HEK293 (cell line): ENCODE results near the gene GPER1.
"Not testable (repeated sequence)": the region's sequence is repeated elsewhere in the genome, so short reads cannot be mapped to it uniquely, and the experiment has no call there.

Experiments used
- CTCF ChIA-PET: fragments of 350-600 bp; formaldehyde crosslinking; extraction: SDS; loops from one replicate; lab custom pipeline; 2021; ENCODE audit warnings: antibody characterized with exemption; lab: Yijun Ruan, JAX
- POLR2A ChIA-PET: fragments of 300-600 bp; formaldehyde crosslinking; extraction: SDS; loops from one replicate; lab custom pipeline; 2020; ENCODE audit warnings: antibody characterized with exemption, inconsistent platforms; lab: Yijun Ruan, JAX
- H3K27ac ChIP-seq: fragments of 200-500 bp; sonication (Bioruptor generic); 2 replicates; pipeline ENCODE4 v1.5.1; 2014; ENCODE audit warnings: low read depth, low read length, control low read depth, inconsistent platforms; ENCODE audit errors: extremely low read depth
- H3K36me3 ChIP-seq, 2 experiments: fragments of 200-500 bp in 1 of 2; sonication (Bioruptor generic) in 1 of 2; 1 replicate in 1 of 2; 2 replicates in 1 of 2; pipeline ENCODE4 v1.5.1; 2014 to 2017; ENCODE audit warnings: inconsistent platforms in 2 of 2, low read length in 2 of 2; ENCODE audit not compliant: control insufficient read depth in 2 of 2, insufficient read depth in 1 of 2
- H3K4me1 ChIP-seq: fragments of 200-500 bp; sonication (Bioruptor generic); 2 replicates; pipeline ENCODE4 v1.5.1; 2014; ENCODE audit warnings: mild to moderate bottlenecking, low read length, inconsistent platforms; ENCODE audit not compliant: control insufficient read depth, insufficient read depth
- H3K4me3 ChIP-seq: 2 replicates; pipeline ENCODE4 v1.5.1; 2011; ENCODE audit warnings: low read depth, mild to moderate bottlenecking, control low read depth, low read length, moderate library complexity
- H3K9me3 ChIP-seq: fragments of 200-500 bp; sonication (Bioruptor generic); 2 replicates; pipeline ENCODE4 v1.5.1; 2014; ENCODE audit warnings: low read depth, low read length, inconsistent platforms; ENCODE audit not compliant: control insufficient read depth, insufficient read depth
- ATF2 ChIP-seq: fragments of 450-650 bp; formaldehyde crosslinking; IDR thresholded peaks from 2 replicates; pipeline ENCODE4 v1.5.1; 2016; ENCODE audit warnings: missing biosample characterization, missing genetic modification characterization, low read depth
- EGR2 ChIP-seq: fragments of 450-650 bp; formaldehyde crosslinking; IDR thresholded peaks from 2 replicates; pipeline ENCODE4 v1.5.1; 2016; ENCODE audit warnings: low read depth, missing biosample characterization, missing genetic modification characterization
- PRDM10 ChIP-seq: fragments of 450-650 bp; formaldehyde crosslinking; IDR thresholded peaks from 2 replicates; pipeline ENCODE4 v1.5.1; 2016; ENCODE audit warnings: missing biosample characterization, missing genetic modification characterization
- SCRT2 ChIP-seq: fragments of 450-650 bp; formaldehyde crosslinking; IDR thresholded peaks from 2 replicates; pipeline ENCODE4 v1.5.1; 2016; ENCODE audit warnings: missing biosample characterization, missing genetic modification characterization
- YY2 ChIP-seq: fragments of 450-650 bp; formaldehyde crosslinking; IDR thresholded peaks from 2 replicates; pipeline ENCODE4 v1.5.1; 2016; ENCODE audit warnings: missing biosample characterization, missing genetic modification characterization
- ZFHX2 ChIP-seq: fragments of 450-650 bp; formaldehyde crosslinking; conservative IDR thresholded peaks from 2 replicates; pipeline ENCODE4 v1.5.1; 2016; ENCODE audit warnings: missing biosample characterization, missing genetic modification characterization
- ZNF184 ChIP-seq: fragments of 450-650 bp; IDR thresholded peaks from 2 replicates; pipeline ENCODE4 v1.5.1; 2018; ENCODE audit warnings: missing biosample characterization, mild to moderate bottlenecking, missing genetic modification characterization
- ZNF362 ChIP-seq: fragments of 450-650 bp; formaldehyde crosslinking; IDR thresholded peaks from 2 replicates; pipeline ENCODE4 v1.5.1; 2016; ENCODE audit warnings: missing biosample characterization, missing genetic modification characterization
- ZNF416 ChIP-seq: fragments of 450-650 bp; formaldehyde crosslinking; IDR thresholded peaks from 2 replicates; pipeline ENCODE4 v1.5.1; 2016; ENCODE audit warnings: missing biosample characterization, missing genetic modification characterization
- ZNF629 ChIP-seq: fragments of 450-650 bp; formaldehyde crosslinking; IDR thresholded peaks from 2 replicates; pipeline ENCODE4 v1.5.1; 2017; ENCODE audit warnings: missing biosample characterization, missing genetic modification characterization
- ZNF704 ChIP-seq: fragments of 450-650 bp; formaldehyde crosslinking; IDR thresholded peaks from 2 replicates; pipeline ENCODE4 v1.5.1; 2016; ENCODE audit warnings: missing biosample characterization, missing genetic modification characterization

GPER1 gene

GRCh38 chr7:1114505-1114904 lies 26.6 kb downstream of the GPER1 start (continued):
- no peak for TF ChIP-seq PRDM10 (tag by site-specific recombination)
- no peak for TF ChIP-seq ZNF184 (tag by site-specific recombination)
- no peak for TF ChIP-seq ZNF362 (tag by site-specific recombination)
- no peak for TF ChIP-seq ZNF416
- no peak for TF ChIP-seq SCRT2 (tag by site-specific recombination)
- no peak for TF ChIP-seq ZNF704 (tag by site-specific recombination)
- TF ChIP-seq, all 188 proteins: peak for 0

- H3K4me1 ChIP-seq = not testable (repeated sequence)
- TF ChIP-seq ZFHX2 (tag by site-specific recombination) (peak; percentile 74), ZNF629 (tag by site-specific recombination) (0 out of 2 replicates have a peak, but pooled peaks have one; percentile 54), ATF2 (tag by site-specific recombination) (peak; percentile 71), YY2 (tag by site-specific recombination) (peak; percentile 56), EGR2 (peak; percentile 71)
These were observed 27.5 kb downstream of the GPER1 start for GRCh38 chr7:1115171-1116045.

GRCh38 chr7:1116383-1117008 lies 28.6 kb downstream of the GPER1 start:
- H3K36me3 ChIP-seq, H3K9me3 ChIP-seq, CTCF ChIA-PET, POLR2A ChIA-PET, H3K27ac ChIP-seq, H3K4me1 ChIP-seq, H3K4me3 ChIP-seq: not testable (repeated sequence)
- TF ChIP-seq ATF2 (tag by site-specific recombination) = peak; percentile 61; the same call in 1 of the 2 replicates

More at GRCh38 chr7:1115171-1116045, 27.5 kb downstream of the GPER1 start:
- POLR2A ChIA-PET = interaction anchor here (0.5 to 1.1 kb wide), 2 partner anchors 11 to 62 kb away, joined by 3 read pairs; no protein-coding TSS in a partner anchor
- H3K36me3 ChIP-seq, H3K4me3 ChIP-seq, CTCF ChIA-PET, H3K9me3 ChIP-seq, H3K27ac ChIP-seq: not testable (repeated sequence)
